Measurements from ENCODE around the gene ARID1B. TPM values are rescaled to one million over a fixed set of nuclear protein-coding genes. Genes with fewer than 3 reads are reported as not detected.

The ARID1B gene
- total and polyA plus RNA-seq, 10 of the 15 experiments (the other 5 are each of a cell fraction or from before 2014, with no cell fraction given), result 24.7 to 133 (median 54.6) TPM

DNA sequence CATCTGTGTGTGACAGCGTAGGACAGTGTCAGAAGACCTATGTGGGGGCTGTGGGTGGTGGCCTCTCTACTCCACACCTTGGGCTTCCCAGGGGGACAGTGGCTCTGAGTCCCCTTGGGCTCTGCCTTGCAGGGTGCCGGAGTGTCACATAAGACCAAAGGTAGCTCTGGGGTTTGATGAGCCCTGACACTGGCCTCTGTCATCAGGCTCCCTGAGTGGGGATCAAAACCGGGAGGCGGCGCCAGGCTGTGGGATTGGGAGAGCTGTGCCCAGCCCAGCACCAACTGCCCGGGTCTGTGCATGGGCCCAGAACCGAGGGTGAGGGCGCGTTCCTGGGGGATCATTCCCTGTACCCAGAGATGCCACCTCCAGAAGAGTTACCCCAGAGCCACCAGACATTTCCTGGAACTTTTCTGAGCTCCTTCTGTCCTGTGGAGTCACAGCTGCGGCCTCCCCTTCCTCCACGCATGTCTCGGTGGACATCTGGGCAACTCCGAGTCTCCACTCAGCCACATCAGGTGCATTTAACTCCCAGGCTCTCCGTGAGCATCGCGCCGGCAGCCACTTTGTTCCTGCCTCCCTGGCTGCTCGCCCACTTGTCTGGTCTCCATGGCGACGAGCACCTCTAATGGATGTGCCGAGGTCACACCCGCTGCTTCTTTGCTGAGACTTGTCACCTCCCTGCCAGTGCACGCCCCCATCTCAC lies 451.4 kb downstream of the ARID1B start:
- ChIA-PET SMC1A (ENCODE audit: uncharacterized antibody, unreplicated experiment) (interaction anchor here (0.6 to 0.8 kb wide), 2 partner anchors 326 to 674 kb away, joined by 3 read pairs; no protein-coding TSS in a partner anchor), CTCF (interaction anchor here (0.9 kb wide), 1 partner anchor 194 kb away, joined by 3 read pairs; no protein-coding TSS in a partner anchor), POLR2A (no interaction called here), RAD21 (ENCODE audit: unreplicated experiment) (no interaction called here)
- Histone ChIP-seq H3K9ac (ENCODE audit: control insufficient read depth, insufficient read depth, low read length) (no peak overlapping the region), H4K20me1 (ENCODE audit: control insufficient read depth, insufficient read depth) (no peaks in the 10 kb centered on the region), H3K27me3 (replicated peaks in 1 of 2; ENCODE audit: control insufficient read depth in 2 of 2, insufficient read depth in 2 of 2, low read length in 1 of 2) (peaks cover under 1 to 3% of the 10 kb centered on the region in 2 experiments), H3K9me3 (replicated peaks; ENCODE audit: control insufficient read depth, insufficient read depth, low read length) (no peaks in the 10 kb centered on the region), H3K36me3 (ENCODE audit: control insufficient read depth in 2 of 2, insufficient read depth in 2 of 2, low read length in 1 of 2) (no peaks in the 10 kb centered on the region), H3K4me1 (ENCODE audit: control insufficient read depth, insufficient read depth, low read length) (no peaks in the 10 kb centered on the region), H3K79me2 (ENCODE audit: control insufficient read depth, insufficient read depth, low read length) (no peaks in the 10 kb centered on the region), H2AFZ (ENCODE audit: control insufficient read depth, low read depth, low read length) (no peak overlapping the region), H3K4me2 (ENCODE audit: control insufficient read depth, insufficient read depth) (no peak overlapping the region), H3K4me3 (no peak overlapping the region), H3K27ac (ENCODE audit: control insufficient read depth, insufficient read depth) (no peak overlapping the region)
- ATAC-seq (no peak), DNase-seq (ENCODE audit: low read depth, low spot score) (no peak), FAIRE-seq (no peak)
- WGBS (ENCODE audit: insufficient coverage, insufficient replicate concordance, low lambda C conversion rate, missing lambda C conversion rate), result 64% methylated on average over 22 of the region's 23 CpGs
- no peak for TF ChIP-seq CHD4 (IDR thresholded peaks at IDR 0.05)
- no peak for TF ChIP-seq ASH2L (IDR thresholded peaks at IDR 0.05; ENCODE audit: borderline replicate concordance, low read depth)
- TF ChIP-seq CTCF (IDR thresholded peaks at IDR 0.05 in 2 of 3, conservative IDR thresholded peaks at IDR 0.05 in 1 of 3; ENCODE audit: control insufficient read depth in 2 of 3, extremely low read depth in 1 of 3, insufficient read depth in 1 of 3, low read depth in 3 of 3, low read length in 3 of 3), result no peak
- no peak for TF ChIP-seq BACH1 (IDR thresholded peaks at IDR 0.05; ENCODE audit: borderline replicate concordance)
- TF ChIP-seq NR2F1 (conservative IDR thresholded peaks at IDR 0.05), result no peak
- in situ Hi-C loops (cut with MboI) (no loop called here), intact Hi-C loops (cut with micrococcal nuclease; ENCODE audit: unreplicated experiment) (loop anchor here (1.0 kb wide), 1 partner anchor 45 kb away; no protein-coding TSS in a partner anchor)
- no TSS peak for BruUV-seq (replicated peaks)

Data from GM12878 (cell line).